GM21529 (cell line): Measurements from ENCODE around the gene OAT.
A peak's percentile ranks its signal among the peaks of the same experiment; 100 is the strongest.

Experiments
- ATAC-seq: cut with Tn5 transposase; IDR thresholded peaks from one replicate; pipeline ENCODE4 v1.9.1; 2021; ENCODE audit not compliant: unreplicated experiment

The OAT gene

DNA sequence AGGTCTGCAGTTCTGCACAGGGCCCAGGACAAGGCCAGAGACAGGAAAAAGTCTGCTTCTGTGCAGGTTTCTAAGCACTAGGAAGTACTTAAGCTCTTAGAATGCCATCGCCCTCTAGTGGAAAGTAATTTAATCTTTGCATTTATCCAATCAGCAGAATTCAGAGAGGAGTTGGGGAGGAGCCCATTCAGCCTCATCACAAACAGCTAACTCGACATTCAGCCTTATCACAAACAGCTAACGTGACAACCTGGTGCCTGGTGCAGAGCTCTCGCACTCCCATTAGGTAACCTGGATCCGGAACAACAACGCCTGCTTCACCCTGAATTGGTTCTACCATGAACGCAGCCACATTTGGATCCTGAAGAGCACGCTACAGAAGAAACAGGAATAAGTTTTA, 15.2 kb downstream of the OAT start:
- ATAC-seq, result peak; percentile 96

- no peak for ATAC-seq
Measured at GRCh38 chr10:124402273-124402672, 16.4 kb downstream of the OAT start.

DNA sequence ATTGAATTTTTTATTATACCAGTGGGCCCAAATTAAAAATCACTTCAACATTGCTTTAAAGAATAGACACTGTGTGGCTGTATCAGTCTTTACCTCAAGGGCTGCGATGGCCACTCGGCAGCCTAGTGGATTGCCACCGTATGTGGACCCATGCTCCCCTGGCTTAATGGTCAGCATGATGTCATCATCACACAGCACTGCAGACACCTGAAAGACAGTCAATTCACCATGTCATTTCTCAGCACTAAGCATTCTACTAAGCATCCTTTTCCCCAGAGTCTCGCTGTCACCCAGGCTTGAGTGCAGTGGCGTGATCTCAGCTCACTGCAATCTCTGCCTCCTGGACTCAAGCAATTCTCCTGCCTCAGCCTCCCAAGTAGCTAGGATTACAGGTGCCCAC, 17.1 kb downstream of the OAT start:
- no peak for ATAC-seq

DNA sequence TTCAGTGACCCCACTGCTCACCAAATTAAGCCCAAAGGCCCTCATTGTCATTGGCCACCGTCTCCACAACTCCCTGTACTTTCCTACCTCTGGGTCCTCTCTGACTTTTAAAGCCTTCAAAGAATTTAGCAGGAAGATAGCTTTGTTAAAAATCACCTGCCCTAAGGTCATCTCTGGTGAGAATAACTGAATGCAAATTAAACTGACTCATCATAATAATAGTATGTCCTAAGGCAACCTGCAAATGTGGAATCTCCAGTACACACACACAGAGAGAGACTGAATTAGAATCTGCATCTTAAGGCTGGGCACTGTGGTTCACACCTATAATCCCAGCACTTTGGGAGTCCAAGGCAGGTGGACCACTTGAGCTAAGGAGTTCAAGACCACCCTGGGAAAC, 24.1 kb downstream of the OAT start:
- ATAC-seq, result no peak

GRCh38 chr10:124392626-124393342, 25.9 kb downstream of the OAT start:
- ATAC-seq, result no peak

- ATAC-seq, result no peak
Measured at GRCh38 chr10:124390471-124391187, 28.1 kb downstream of the OAT start.

DNA sequence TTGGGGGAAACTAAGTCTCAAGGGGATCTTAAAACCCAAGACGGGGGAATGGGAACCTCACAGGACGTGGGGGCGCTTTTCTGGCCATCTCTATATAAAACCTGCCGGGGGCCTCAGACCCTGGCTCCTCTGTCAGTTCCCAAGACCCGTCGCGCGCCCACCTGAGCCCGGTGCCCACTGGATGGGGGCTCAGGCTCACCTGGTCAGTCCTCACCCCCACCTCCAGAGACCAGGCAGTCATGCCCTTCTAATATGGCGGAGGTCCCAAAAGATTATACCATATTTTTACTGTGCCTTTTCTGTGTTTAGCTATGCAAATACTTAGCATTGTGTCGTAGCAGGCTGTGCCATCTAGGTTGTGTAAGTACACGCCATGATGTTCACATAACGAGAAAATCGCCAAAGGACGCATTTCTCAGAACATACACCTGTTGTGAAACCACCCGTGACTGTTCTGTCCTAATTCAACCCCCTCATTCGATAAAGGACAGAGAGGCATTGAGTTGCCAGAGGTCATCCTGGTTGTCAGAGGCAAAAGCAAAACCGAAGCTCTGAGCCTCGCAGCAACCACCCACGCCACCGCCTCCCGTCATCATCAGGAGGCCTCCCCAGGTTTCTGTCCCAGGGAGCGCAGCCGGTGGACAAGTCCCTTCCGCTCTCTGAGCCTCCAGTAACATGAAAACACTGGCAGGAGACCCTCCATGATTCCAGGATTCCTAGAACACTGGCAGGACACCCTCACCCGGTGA, 28.9 kb downstream of the OAT start:
- no peak for ATAC-seq

DNA sequence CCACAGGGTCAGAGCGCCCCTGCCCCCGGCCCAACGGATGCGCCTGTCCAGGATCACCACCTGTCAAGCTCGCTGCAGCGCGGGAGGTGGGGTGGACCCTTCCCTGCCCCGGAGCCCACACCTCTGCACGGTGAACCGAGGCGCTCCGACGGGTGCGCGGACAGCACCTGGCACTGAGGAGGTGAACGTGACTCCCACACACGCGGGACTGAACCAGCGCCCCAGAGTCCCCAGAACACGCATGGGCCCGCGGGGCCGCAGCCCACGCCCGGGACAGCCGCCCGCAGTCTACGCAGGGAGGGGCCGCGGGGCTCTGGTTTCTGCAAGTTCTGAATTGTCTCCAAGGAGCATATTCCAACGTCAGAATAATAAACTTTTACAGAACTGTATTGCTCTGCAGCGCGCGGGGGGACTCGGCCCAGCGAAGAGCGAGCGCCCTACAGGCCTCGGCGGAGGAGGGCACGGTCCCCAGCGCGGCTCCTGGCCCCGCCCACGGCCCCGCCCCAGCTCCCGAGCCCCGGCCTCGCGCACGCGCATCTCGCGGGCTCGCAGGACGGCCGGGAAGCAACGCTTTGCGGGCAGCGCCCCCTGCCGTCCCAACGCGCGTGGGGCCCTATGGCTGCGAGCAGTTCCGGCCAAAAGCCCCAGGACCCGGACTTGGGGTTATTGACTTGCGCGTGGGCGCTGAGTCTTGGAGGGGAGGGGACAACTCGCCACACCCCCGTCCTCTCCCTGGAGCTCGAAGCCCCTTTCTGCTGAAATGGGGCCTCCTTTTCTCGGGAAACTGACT, 29.7 kb downstream of the OAT start:
- ATAC-seq, result peak; percentile 79

DNA sequence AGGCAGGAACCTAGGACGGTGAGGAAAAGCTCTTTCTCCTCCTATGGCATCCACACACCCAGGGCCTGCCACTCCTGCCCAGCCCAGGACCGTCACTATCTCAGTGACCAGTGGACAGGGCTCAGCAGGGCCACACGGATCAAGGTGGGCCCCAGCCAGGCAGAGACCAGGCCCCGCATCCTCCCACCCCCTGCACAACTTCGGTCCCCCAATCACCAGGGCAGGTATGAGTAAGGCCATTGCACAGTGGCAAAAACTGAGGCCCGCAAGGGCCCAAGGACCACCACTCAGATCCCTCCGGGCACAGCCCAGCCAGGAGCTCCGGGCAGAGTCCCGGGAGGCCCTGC, 30.3 kb downstream of the OAT start:
- no peak for ATAC-seq

DNA sequence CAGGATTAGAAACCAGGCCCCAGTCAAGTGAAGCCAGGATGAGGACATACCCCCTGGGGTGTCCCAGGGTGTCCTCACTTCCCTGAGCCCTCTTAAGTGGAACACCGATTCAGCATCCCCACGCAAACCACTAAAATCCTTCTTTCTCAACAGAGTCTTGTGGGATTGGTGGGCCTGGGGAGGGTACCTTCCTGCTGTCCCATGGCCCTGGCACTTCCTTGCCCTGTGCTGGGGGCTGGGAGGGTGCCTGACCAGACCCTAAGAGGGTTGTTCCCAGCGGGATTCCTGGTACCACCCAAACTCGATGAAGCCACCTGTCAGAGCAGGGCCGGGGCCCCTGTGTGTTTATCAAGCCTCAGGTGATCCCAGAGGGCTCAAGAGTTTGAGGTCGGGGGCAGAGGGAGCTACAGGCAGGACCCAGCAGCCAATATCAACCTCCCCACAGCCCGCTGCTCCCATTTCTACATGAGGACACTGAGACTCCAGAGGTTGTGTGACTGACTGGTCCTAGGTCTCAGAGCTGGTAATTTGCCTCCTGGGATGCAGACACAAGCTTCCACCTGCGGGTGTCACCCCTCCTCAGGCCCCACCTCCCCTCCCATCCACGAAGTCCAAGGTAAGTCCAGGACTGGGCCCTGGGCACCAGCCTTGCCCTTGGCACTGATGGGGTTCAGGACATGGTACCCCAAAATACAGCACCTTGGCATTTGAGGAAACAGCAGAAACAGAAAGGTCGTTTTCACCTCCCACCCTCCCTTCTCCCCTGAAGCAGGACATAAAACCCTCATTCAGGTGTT, 31.4 kb downstream of the OAT start:
- ATAC-seq, result no peak

- no peak for ATAC-seq
Measured at GRCh38 chr10:124386186-124387077, 32.3 kb downstream of the OAT start.

GRCh38 chr10:124385627-124386185, 33.0 kb downstream of the OAT start:
- ATAC-seq, result no peak

- ATAC-seq, result no peak
Measured at GRCh38 chr10:124384591-124385190, 34.0 kb downstream of the OAT start.

DNA sequence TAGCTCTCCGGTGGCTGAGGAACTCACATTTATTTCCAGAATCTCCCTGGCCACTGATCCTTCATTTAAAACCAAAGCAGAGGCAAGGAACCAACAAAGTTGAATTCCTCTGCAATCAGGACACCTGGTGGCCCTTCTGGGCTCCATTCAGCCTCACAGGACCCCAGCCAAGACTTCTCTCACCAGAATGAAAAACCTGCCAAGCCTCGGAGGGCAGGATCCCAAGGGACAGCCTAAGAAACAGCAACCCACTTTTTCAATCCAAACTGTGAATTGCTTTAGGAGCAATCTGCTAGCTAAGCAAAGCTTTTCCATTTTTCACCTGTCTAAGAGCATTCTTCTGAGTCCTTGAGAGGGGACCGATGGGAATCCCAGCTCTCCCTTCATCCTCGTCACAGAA, 34.6 kb downstream of the OAT start:
- no peak for ATAC-seq

GRCh38 chr10:124383496-124383895, 35.2 kb downstream of the OAT start:
- no peak for ATAC-seq

- no peak for ATAC-seq
Measured at GRCh38 chr10:124381011-124381611, 37.6 kb downstream of the OAT start.

DNA sequence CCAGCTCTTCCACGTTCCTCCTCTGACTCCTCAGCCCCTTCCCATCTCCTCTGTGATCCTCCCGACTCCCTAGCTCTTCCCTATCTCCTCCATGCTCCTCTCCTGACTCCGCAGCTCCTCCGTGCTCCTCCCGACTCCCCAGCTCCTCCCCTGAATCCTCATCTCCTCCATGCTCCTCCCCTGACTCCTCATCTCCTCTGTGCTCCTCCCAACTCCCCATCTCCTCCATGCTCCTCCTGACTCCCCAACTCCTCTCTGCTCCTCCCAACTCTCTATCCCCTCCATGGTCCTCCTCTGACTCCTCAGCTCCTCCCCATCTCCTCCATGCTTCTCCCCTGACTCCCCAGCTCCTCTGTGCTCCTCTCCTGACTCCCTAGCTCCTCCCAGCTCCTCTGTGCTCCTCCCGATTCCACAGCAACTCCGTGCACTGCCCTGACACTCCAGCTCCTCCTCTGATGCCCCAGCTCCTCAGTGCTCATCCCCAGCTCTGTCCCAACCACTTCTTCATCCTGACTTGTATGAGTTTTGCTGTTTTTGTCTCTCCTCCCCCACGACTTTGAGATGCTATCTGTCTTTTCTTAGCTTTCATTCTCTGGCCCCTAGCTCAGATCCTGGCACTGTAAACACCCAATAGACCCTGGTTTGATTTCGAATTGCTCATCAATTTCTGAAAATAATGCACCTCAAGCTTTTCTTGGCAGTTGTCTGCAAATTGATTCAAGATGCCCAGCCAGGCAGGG, 38.3 kb downstream of the OAT start:
- ATAC-seq, result no peak
